ENCODE data around the gene FHIP1B.
"Not testable (repeated sequence)": the region's sequence is repeated elsewhere in the genome, so short reads cannot be mapped to it uniquely, and the experiment has no call there.

FHIP1B gene

GRCh38 chr11:6234387-6235107 lies at the start of gene FHIP1B:
Gene FHIP1B, minus strand, starts transcription at chr11:6234636. Its CDS starts 10,120 bp downstream, at chr11:6224516.
- DNase-seq = peak; percentile 99

DNA sequence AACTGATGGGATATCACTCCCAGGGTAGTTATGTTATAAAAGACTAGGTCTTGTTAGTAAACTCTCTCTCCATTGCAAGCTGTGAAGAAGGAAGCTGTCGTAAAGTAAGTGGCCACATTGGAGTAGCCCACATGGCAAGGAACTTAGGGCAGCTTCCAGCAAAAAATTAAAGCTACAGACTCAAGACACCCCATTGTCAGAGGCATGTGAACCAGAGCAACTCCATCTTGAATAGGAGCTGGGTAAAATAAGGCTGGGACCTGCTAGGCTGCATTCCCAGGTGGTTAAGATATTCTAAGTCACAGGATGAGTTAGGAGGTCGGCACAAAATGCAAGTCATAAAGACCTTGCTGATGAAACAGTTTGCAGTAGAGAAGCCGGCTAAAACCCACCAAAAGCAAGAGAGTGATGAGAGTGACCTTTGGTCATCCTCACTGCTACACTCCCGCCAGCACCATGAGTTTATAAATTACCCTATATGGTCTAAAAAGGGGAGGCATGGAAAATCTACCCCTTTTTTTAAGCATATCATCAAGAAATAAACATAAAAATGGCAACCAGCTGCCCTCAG lies 49.1 kb upstream of the FHIP1B start:
- DNase-seq = no peak

DNA sequence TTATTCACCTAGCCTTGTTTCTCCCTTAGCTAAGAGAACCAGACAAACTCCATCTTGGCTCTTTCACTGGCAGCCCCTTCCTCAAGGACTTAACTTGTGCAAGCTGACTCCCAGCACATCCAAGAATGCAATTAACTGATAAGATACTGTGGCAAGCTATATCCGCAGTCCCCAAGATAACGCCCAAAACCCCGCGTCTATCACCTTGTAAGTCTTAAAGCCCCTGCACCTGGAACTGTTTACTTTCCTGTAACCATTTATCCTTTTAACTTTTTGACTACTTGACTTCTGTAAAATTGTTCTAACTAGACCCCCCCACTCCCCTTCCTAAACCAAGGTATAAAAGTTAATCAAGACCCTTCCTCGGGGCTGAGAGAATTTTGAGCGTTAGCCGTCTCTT lies 46.4 kb upstream of the FHIP1B start:
- DNase-seq = not testable (repeated sequence)

DNA sequence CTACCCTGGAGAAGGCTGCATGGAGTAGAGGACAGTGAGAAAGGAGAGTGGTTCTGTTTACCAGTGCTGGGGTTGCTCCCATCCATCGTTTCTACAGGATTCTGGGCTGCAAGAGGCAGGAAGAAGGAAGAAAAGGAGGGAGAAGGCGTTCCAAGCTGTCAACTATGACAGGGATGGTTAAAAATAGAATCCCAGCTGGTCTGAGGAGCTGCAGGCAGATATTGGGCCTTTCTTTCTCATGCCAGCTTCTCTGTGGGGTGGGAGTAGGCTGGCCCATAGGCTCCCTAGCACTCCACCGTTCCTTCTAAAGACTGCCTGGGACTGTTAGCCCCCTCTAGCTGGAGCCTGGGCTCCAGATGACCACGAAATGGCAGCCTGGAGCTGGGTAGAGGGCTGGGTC lies 38.8 kb upstream of the FHIP1B start:
- DNase-seq = no peak

- no peak for DNase-seq
Observed at GRCh38 chr11:6271598-6271997, 37.2 kb upstream of the FHIP1B start.

DNA sequence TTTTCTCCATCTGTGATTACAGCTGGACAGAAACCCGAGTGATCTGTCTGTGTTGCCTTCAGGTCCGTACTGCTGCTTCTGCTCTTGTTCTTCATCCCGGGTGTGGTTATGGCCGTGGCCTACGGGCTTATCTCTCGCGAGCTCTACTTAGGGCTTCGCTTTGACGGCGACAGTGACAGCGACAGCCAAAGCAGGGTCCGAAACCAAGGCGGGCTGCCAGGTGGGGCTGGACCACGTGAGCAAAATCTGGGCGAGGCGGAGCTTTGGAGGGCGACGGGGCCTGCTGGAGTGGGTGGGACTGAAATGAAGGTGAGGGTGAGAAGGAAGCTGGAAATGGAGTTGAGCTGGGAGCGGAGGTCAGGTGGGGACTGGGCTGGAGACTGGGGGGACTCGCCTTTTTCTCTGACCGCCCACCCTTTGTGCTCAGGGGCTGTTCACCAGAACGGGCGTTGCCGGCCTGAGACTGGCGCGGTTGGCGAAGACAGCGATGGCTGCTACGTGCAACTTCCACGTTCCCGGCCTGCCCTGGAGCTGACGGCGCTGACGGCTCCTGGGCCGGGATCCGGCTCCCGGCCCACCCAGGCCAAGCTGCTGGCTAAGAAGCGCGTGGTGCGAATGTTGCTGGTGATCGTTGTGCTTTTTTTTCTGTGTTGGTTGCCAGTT lies 36.3 kb upstream of the FHIP1B start:
- no peak for DNase-seq

- no peak for DNase-seq
Observed at GRCh38 chr11:6269994-6270393, 35.6 kb upstream of the FHIP1B start.

DNA sequence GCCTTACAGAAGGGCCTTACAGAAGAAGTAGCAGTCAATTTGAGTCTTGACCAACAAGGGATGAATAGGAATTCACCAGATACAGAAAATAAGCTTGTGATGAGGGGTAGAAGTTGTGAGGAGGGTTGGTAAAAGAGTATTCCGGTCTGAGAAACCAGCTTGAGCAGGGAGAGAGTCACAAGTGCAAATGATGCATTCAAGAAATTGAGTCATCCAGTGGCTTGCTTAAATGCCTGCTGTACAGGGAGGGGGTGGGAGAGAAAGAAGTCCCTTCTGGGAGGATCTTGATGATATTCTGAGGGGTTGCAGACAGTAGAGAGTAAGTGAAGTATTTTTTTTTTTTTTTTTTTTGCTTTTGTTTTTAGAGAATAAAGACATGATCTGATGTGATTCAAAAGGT lies 34.4 kb upstream of the FHIP1B start:
- DNase-seq = no peak

DNA sequence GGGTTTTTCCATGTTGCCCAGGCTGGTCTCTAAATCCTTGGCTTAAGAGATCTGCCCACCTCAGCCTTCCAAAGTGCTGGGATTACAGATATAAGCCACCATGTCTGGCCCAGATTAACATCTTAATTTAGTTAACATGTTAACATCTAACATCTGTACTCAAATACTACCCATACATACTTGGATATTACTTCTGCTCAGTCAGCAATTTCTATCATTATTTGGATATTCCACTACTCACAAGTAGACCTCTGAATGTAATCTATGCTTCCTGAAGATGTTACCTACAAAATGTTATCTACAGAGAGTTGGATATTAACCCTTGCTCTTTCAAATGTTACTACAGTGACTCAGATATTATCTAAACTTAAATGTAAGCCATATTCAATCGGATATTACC lies 29.2 kb upstream of the FHIP1B start:
- no peak for DNase-seq

- no peak for DNase-seq
Observed at GRCh38 chr11:6260207-6260726, 25.8 kb upstream of the FHIP1B start.

GRCh38 chr11:6258571-6259081 lies 24.2 kb upstream of the FHIP1B start:
- no peak for DNase-seq

DNA sequence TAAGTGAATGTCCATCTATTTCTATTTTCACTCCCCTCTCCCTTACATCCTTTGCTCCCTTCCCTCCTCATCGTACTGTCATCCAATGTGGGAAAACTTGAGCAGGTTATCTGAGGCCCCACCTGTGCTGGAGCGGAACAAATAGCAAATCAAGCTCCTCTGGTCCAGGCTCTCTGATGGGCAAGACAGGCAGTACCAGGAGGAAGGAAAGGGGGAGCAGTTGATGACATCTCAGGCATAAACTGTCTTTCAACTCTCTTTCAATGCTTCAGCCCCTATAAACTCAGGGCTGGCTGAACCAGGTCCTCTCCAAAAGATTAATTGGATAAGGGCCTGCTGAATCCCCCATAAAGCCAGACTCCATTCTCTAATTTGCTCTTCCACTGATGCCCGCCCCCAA lies 23.7 kb upstream of the FHIP1B start:
- no peak for DNase-seq

DNA sequence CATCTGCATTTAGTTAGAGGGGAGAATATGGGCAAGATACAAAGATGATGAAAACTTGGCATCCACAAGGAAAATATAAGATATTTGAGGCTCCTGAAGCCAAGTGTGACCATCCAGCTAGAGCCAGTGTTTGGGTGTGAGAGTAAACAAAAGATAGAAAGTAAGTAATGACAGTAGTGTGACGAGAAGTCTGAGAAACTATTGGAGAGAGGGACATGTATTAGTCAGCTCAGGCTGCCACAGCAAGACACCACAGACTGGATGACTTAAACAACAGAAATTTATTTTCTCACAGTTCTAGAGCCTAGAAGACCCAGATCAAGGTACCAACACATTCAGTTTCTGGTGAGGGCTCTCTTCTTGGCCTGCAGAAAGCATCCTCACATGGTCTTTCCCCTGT lies 18.8 kb upstream of the FHIP1B start:
- no peak for DNase-seq

DNA sequence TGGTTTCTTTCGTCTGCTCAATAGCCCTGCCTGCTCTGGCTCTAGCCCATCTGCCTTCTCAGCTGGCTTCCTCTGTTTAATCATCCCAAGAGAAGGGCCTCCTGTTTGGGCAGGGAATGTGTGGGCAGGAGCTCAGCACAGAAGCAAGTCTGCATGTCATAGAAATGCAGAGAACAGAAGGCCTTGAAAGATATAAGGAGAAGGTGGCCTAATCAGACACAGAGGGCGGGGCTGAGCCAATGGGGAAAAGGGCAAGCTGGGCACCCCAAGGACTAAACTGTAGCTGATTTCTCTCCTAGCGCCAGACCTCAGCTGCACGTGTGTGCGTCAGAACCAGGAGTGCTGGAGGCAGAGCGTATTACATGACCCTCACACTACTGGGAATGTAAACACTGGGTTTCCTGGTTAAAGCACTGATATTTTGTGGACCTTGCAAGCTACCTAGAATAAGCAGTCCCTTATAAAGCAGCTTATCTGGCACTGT lies 17.6 kb upstream of the FHIP1B start:
- DNase-seq = no peak

- DNase-seq = peak; percentile 33
Observed at GRCh38 chr11:6251120-6251733, 16.8 kb upstream of the FHIP1B start.

- no peak for DNase-seq
Observed at GRCh38 chr11:6249770-6250555, 15.5 kb upstream of the FHIP1B start.

- DNase-seq = not testable (repeated sequence)
Observed at GRCh38 chr11:6248897-6249296, 14.5 kb upstream of the FHIP1B start.

GRCh38 chr11:6248248-6248647 lies 13.8 kb upstream of the FHIP1B start:
- DNase-seq = no peak

- DNase-seq = no peak
Observed at GRCh38 chr11:6245536-6245935, 11.1 kb upstream of the FHIP1B start.

- DNase-seq = no peak
Observed at GRCh38 chr11:6241316-6241715, 6.9 kb upstream of the FHIP1B start.

- no peak for DNase-seq
Observed at GRCh38 chr11:6240781-6241180, 6.3 kb upstream of the FHIP1B start.

GRCh38 chr11:6240139-6240538 lies 5.7 kb upstream of the FHIP1B start:
- DNase-seq = no peak
